HG02571 (cell line): ENCODE data around the gene ZBED1.
"Not testable (repeated sequence)": the region's sequence is repeated elsewhere in the genome, so short reads cannot be mapped to it uniquely, and the experiment has no call there.

Source experiments
- ATAC-seq: cut with Tn5 transposase; IDR thresholded peaks from one replicate; pipeline ENCODE4 v1.9.1; 2021; ENCODE audit warnings: mild to moderate bottlenecking, moderate library complexity; ENCODE audit not compliant: unreplicated experiment

The ZBED1 gene

GRCh38 chrX:2520539-2520938, 19.8 kb upstream of the ZBED1 start:
- no peak for ATAC-seq

GRCh38 chrX:2519638-2520037, 18.9 kb upstream of the ZBED1 start:
- ATAC-seq: not testable (repeated sequence)

GRCh38 chrX:2517055-2517454, 16.3 kb upstream of the ZBED1 start:
- ATAC-seq: no peak

GRCh38 chrX:2516623-2517022, 15.8 kb upstream of the ZBED1 start:
- ATAC-seq: peak; percentile 46

- no peak for ATAC-seq
These were observed 13.4 kb upstream of the ZBED1 start for GRCh38 chrX:2514131-2514530.

GRCh38 chrX:2513121-2513664, 12.4 kb upstream of the ZBED1 start:
- no peak for ATAC-seq

GRCh38 chrX:2512501-2512900, 11.7 kb upstream of the ZBED1 start:
- ATAC-seq: no peak

- ATAC-seq: no peak
These were observed 10.6 kb upstream of the ZBED1 start for GRCh38 chrX:2511326-2511725.

- ATAC-seq: no peak
These were observed 8.0 kb upstream of the ZBED1 start for GRCh38 chrX:2508648-2509335.

- ATAC-seq: no peak
These were observed 7.3 kb upstream of the ZBED1 start for GRCh38 chrX:2507904-2508627.

GRCh38 chrX:2507196-2507595, 6.4 kb upstream of the ZBED1 start:
- no peak for ATAC-seq

GRCh38 chrX:2505341-2505740, 4.6 kb upstream of the ZBED1 start:
- not testable (repeated sequence) for ATAC-seq

GRCh38 chrX:2504706-2505332, 4.0 kb upstream of the ZBED1 start:
- no peak for ATAC-seq

- no peak for ATAC-seq
These were observed 3.1 kb upstream of the ZBED1 start for GRCh38 chrX:2503591-2504500.

GRCh38 chrX:2502668-2503519, 2.1 kb upstream of the ZBED1 start:
- ATAC-seq: no peak

- no peak for ATAC-seq
These were observed 1.4 kb upstream of the ZBED1 start for GRCh38 chrX:2502120-2502667.

- ATAC-seq: no peak
These were observed 855 bp upstream of the ZBED1 start for GRCh38 chrX:2501559-2502102.

- peak; percentile 44 for ATAC-seq
These were observed 529 bp downstream of the ZBED1 start for GRCh38 chrX:2500091-2500802.

- ATAC-seq: no peak
These were observed 1.3 kb downstream of the ZBED1 start for GRCh38 chrX:2499507-2499906.
